ENCODE measurements around the gene GIMAP5.

GIMAP5 gene

GRCh38 chr7:150778014-150778737, 41.0 kb downstream of the GIMAP5 start:
- DNase-seq (ENCODE audit: extremely low read depth, low read depth): no peak
- no peak overlapping the region for H3K4me3 ChIP-seq (replicated peaks; ENCODE audit: low read depth, low read length)
- TF ChIP-seq CTCF (IDR thresholded peaks at IDR 0.05; ENCODE audit: low read depth, low read length, missing control alignments): no peak

GRCh38 chr7:150778738-150779301, 41.6 kb downstream of the GIMAP5 start:
- peak; percentile 56 for DNase-seq (ENCODE audit: extremely low read depth, low read depth)
- TF ChIP-seq CTCF (IDR thresholded peaks at IDR 0.05; ENCODE audit: low read depth, low read length, missing control alignments): peak; percentile 89
- no peak overlapping the region for H3K4me3 ChIP-seq (replicated peaks; ENCODE audit: low read depth, low read length)

GRCh38 chr7:150780292-150780691, 43.1 kb downstream of the GIMAP5 start:
- no peak for TF ChIP-seq CTCF (IDR thresholded peaks at IDR 0.05; ENCODE audit: low read depth, low read length, missing control alignments)
- H3K4me3 ChIP-seq (replicated peaks; ENCODE audit: low read depth, low read length): no peak overlapping the region
- no peak for DNase-seq (ENCODE audit: extremely low read depth, low read depth)

- no peak overlapping the region for H3K4me3 ChIP-seq (replicated peaks; ENCODE audit: low read depth, low read length)
- no peak for DNase-seq (ENCODE audit: extremely low read depth, low read depth)
- no peak for TF ChIP-seq CTCF (IDR thresholded peaks at IDR 0.05; ENCODE audit: low read depth, low read length, missing control alignments)
These were observed 43.9 kb downstream of the GIMAP5 start for GRCh38 chr7:150781103-150781502.

GRCh38 chr7:150781961-150782360, 44.7 kb downstream of the GIMAP5 start:
- TF ChIP-seq CTCF (IDR thresholded peaks at IDR 0.05; ENCODE audit: low read depth, low read length, missing control alignments): no peak
- no peak for DNase-seq (ENCODE audit: extremely low read depth, low read depth)
- H3K4me3 ChIP-seq (replicated peaks; ENCODE audit: low read depth, low read length): no peak overlapping the region

GRCh38 chr7:150784120-150784736, 47.0 kb downstream of the GIMAP5 start:
- no peak for TF ChIP-seq CTCF (IDR thresholded peaks at IDR 0.05; ENCODE audit: low read depth, low read length, missing control alignments)
- no peak overlapping the region for H3K4me3 ChIP-seq (replicated peaks; ENCODE audit: low read depth, low read length)
- no peak for DNase-seq (ENCODE audit: extremely low read depth, low read depth)
